HAP-1 (cell line): ENCODE measurements around the gene CLCF1.

Experiments
- DNase-seq, 2 experiments: peaks; one replicate each; pipeline ENCODE4 v3.0.0-alpha.2; 2016 to 2020; ENCODE audit warnings: low spot score in 2 of 2
- H3K27me3 ChIP-seq: fragments of 250-450 bp; sonication (Bioruptor Pico); 2 replicates; pipeline ENCODE4 v1.5.1; 2020; ENCODE audit warnings: low read depth, mild to moderate bottlenecking, moderate library complexity
- H3K36me3 ChIP-seq: fragments of 250-450 bp; sonication (Bioruptor Pico); replicated peaks from 2 replicates; pipeline ENCODE4 v1.5.1; 2020; ENCODE audit warnings: mild to moderate bottlenecking
- H3K4me1 ChIP-seq: fragments of 250-450 bp; sonication (Bioruptor Pico); 2 replicates; pipeline ENCODE4 v1.5.1; 2020; ENCODE audit warnings: mild to moderate bottlenecking
- H3K4me3 ChIP-seq: fragments of 250-450 bp; sonication (Bioruptor Pico); 2 replicates; pipeline ENCODE4 v1.5.1; 2020; ENCODE audit warnings: mild to moderate bottlenecking, moderate library complexity
- H3K9me3 ChIP-seq: fragments of 250-450 bp; sonication (Bioruptor Pico); 2 replicates; pipeline ENCODE4 v1.5.1; 2020; ENCODE audit warnings: mild to moderate bottlenecking, moderate library complexity
- in situ Hi-C: fragments of 300-500 bp; cut with MboI; formaldehyde crosslinking; loops from 3 replicates; pipeline ENCODE4 v1.14.3; 2020; ENCODE audit warnings: low sequenced_read_pairs, inconsistent platforms, mixed read lengths

Gene CLCF1

GRCh38 chr11:67395555-67396258 lies 22.3 kb upstream of the CLCF1 start:
- in situ Hi-C loops, result no loop called here
- peaks cover 61% of the 10 kb centered on the region for H3K36me3 ChIP-seq
- H3K4me1 ChIP-seq, result peaks cover 5% of the 10 kb centered on the region
- H3K9me3 ChIP-seq, result no peaks in the 10 kb centered on the region
- DNase-seq, result no peak
- H3K27me3 ChIP-seq, result no peaks in the 10 kb centered on the region
- H3K4me3 ChIP-seq, result no peak overlapping the region

GRCh38 chr11:67393990-67394389 lies 20.6 kb upstream of the CLCF1 start:
- H3K27me3 ChIP-seq, result no peaks in the 10 kb centered on the region
- no peak for DNase-seq
- no peak overlapping the region for H3K4me3 ChIP-seq
- no peaks in the 10 kb centered on the region; the same call in 1 of the 2 replicates for H3K4me1 ChIP-seq
- peaks cover 45% of the 10 kb centered on the region for H3K36me3 ChIP-seq
- no peaks in the 10 kb centered on the region for H3K9me3 ChIP-seq
- in situ Hi-C loops, result no loop called here

GRCh38 chr11:67393437-67393836 lies 20.0 kb upstream of the CLCF1 start:
- in situ Hi-C loops, result no loop called here
- Histone ChIP-seq H3K9me3 (no peaks in the 10 kb centered on the region), H3K4me1 (no peaks in the 10 kb centered on the region; the same call in 1 of the 2 replicates), H3K27me3 (no peaks in the 10 kb centered on the region), H3K36me3 (peaks cover 40% of the 10 kb centered on the region), H3K4me3 (no peak overlapping the region)
- DNase-seq, result no peak

GRCh38 chr11:67392183-67392715 lies 18.9 kb upstream of the CLCF1 start:
- DNase-seq, result no peak
- H3K36me3 ChIP-seq, result peaks cover 28% of the 10 kb centered on the region
- no peaks in the 10 kb centered on the region; the same call in 1 of the 2 replicates for H3K4me1 ChIP-seq
- no peaks in the 10 kb centered on the region for H3K27me3 ChIP-seq
- H3K4me3 ChIP-seq, result peak overlapping the region; percentile 67
- in situ Hi-C loops, result no loop called here
- H3K9me3 ChIP-seq, result no peaks in the 10 kb centered on the region

GRCh38 chr11:67391304-67392182 lies 18.1 kb upstream of the CLCF1 start, which contains the start of gene RAD9A:
Gene RAD9A, plus strand, starts transcription at chr11:67391986. Its CDS starts 59 bp downstream, at chr11:67392045.
- Histone ChIP-seq H3K4me1 (no peaks in the 10 kb centered on the region; the same call in 1 of the 2 replicates), H3K4me3 (peak within 1 kb of the TSS; percentile 67), H3K36me3 (peaks cover 22% of the 10 kb centered on the region), H3K27me3 (no peaks in the 10 kb centered on the region), H3K9me3 (no peaks in the 10 kb centered on the region)
- in situ Hi-C loops, result no loop called here
- peak; percentile 93 to 97 for DNase-seq

- H3K4me3 ChIP-seq, result peak overlapping the region; percentile 67
- in situ Hi-C loops, result no loop called here
- H3K36me3 ChIP-seq, result peaks cover 16% of the 10 kb centered on the region
- no peaks in the 10 kb centered on the region for H3K9me3 ChIP-seq
- H3K4me1 ChIP-seq, result no peaks in the 10 kb centered on the region; the same call in 1 of the 2 replicates
- no peaks in the 10 kb centered on the region for H3K27me3 ChIP-seq
- no peak for DNase-seq
Measured at GRCh38 chr11:67390947-67391303, 17.5 kb upstream of the CLCF1 start.

- H3K4me3 ChIP-seq, result no peak overlapping the region
- H3K36me3 ChIP-seq, result peaks cover 10% of the 10 kb centered on the region
- no peaks in the 10 kb centered on the region; the same call in 1 of the 2 replicates for H3K4me1 ChIP-seq
- peaks cover 6% of the 10 kb centered on the region for H3K27me3 ChIP-seq
- no peaks in the 10 kb centered on the region for H3K9me3 ChIP-seq
- DNase-seq, result peak; percentile 44 to 80
- in situ Hi-C loops, result no loop called here
Measured at GRCh38 chr11:67389477-67389876, 16.1 kb upstream of the CLCF1 start.

- Histone ChIP-seq H3K9me3 (no peaks in the 10 kb centered on the region), H3K36me3 (no peaks in the 10 kb centered on the region), H3K4me1 (no peaks in the 10 kb centered on the region; the same call in 1 of the 2 replicates), H3K4me3 (no peak overlapping the region), H3K27me3 (peaks cover 6% of the 10 kb centered on the region)
- in situ Hi-C loops, result no loop called here
- no peak for DNase-seq
Measured at GRCh38 chr11:67387518-67387917, 14.1 kb upstream of the CLCF1 start.

- no peaks in the 10 kb centered on the region; the same call in 1 of the 2 replicates for H3K4me1 ChIP-seq
- no peak overlapping the region for H3K4me3 ChIP-seq
- no peaks in the 10 kb centered on the region for H3K36me3 ChIP-seq
- DNase-seq, result no peak
- H3K9me3 ChIP-seq, result no peaks in the 10 kb centered on the region
- peaks cover 6% of the 10 kb centered on the region for H3K27me3 ChIP-seq
- in situ Hi-C loops, result no loop called here
Measured at GRCh38 chr11:67387069-67387468, 13.7 kb upstream of the CLCF1 start.

GRCh38 chr11:67384851-67385366 lies 11.5 kb upstream of the CLCF1 start:
- no peaks in the 10 kb centered on the region for H3K4me1 ChIP-seq
- DNase-seq, result no peak
- in situ Hi-C loops, result loop anchor here (5.0 kb wide), 1 partner anchor 123 kb away; no protein-coding TSS in a partner anchor
- H3K27me3 ChIP-seq, result peaks cover 6% of the 10 kb centered on the region
- H3K36me3 ChIP-seq, result no peaks in the 10 kb centered on the region
- no peaks in the 10 kb centered on the region for H3K9me3 ChIP-seq
- no peak overlapping the region for H3K4me3 ChIP-seq

- Histone ChIP-seq H3K36me3 (no peaks in the 10 kb centered on the region), H3K4me3 (no peak overlapping the region), H3K27me3 (peaks cover 6% of the 10 kb centered on the region), H3K4me1 (no peaks in the 10 kb centered on the region), H3K9me3 (no peaks in the 10 kb centered on the region)
- DNase-seq, result peak; percentile 60 to 86
- in situ Hi-C loops, result loop anchor here (5.0 kb wide), 1 partner anchor 120 kb away; no protein-coding TSS in a partner anchor
Measured at GRCh38 chr11:67382276-67383136, 9.1 kb upstream of the CLCF1 start.

GRCh38 chr11:67381244-67381972 lies 8.0 kb upstream of the CLCF1 start:
- DNase-seq, result no peak
- in situ Hi-C loops, result loop anchor here (5.0 kb wide), 1 partner anchor 119 kb away; no protein-coding TSS in a partner anchor
- H3K9me3 ChIP-seq, result no peaks in the 10 kb centered on the region
- H3K4me1 ChIP-seq, result no peaks in the 10 kb centered on the region
- no peak overlapping the region for H3K4me3 ChIP-seq
- H3K27me3 ChIP-seq, result peaks cover 7% of the 10 kb centered on the region
- H3K36me3 ChIP-seq, result no peaks in the 10 kb centered on the region
